Stimulated activated effector memory CD8-positive, alpha-beta T cell treated with anti-CD3 and anti-CD28 coated beads, Interleukin-12 subunit alpha, Interleukin-12 subunit beta, amount 100 ng/mL, for 72 hours (primary cell): ENCODE results near the gene MAP3K6.

Experiments
- ATAC-seq: fragments of 150-1000 bp; cut with Tn5 transposase; 2 replicates; pipeline ENCODE4 v1.10.0; 2021
- DNase-seq, 2 donors: peaks; one replicate each; pipeline ENCODE4 v3.0.0; 2021 to 2022; ENCODE audit warnings: low spot score in 2 of 2
- H3K27ac Mint-ChIP-seq: one replicate; pipeline ENCODE4 v1.8.0; 2022; ENCODE audit warnings: mild to moderate bottlenecking, mixed read lengths
- H3K36me3 Mint-ChIP-seq: one replicate; pipeline ENCODE4 v1.8.0; 2022; ENCODE audit warnings: mild to moderate bottlenecking, mixed read lengths
- H3K4me1 Mint-ChIP-seq: one replicate; pipeline ENCODE4 v1.8.0; 2022; ENCODE audit warnings: mixed read lengths
- H3K4me3 Mint-ChIP-seq: one replicate; pipeline ENCODE4 v1.8.0; 2022; ENCODE audit warnings: mild to moderate bottlenecking, mixed read lengths
- H3K9me3 Mint-ChIP-seq: one replicate; pipeline ENCODE4 v1.8.0; 2022; ENCODE audit warnings: mixed read lengths

The MAP3K6 gene

GRCh38 chr1:27356619-27357280 lies 10.0 kb downstream of the MAP3K6 start:
- Mint-ChIP-seq H3K27ac (peak overlapping the region; percentile 83), H3K9me3 (no peaks in the 10 kb centered on the region), H3K4me1 (peaks cover 43% of the 10 kb centered on the region), H3K36me3 (peaks cover 47% of the 10 kb centered on the region), H3K4me3 (peak overlapping the region; percentile 86)
- DNase-seq (peak; percentile 46 to 78), ATAC-seq (peak; percentile 86)

GRCh38 chr1:27356277-27356618 lies 10.5 kb downstream of the MAP3K6 start:
- H3K4me3 Mint-ChIP-seq: peak overlapping the region; percentile 86
- peaks cover 43% of the 10 kb centered on the region for H3K4me1 Mint-ChIP-seq
- H3K27ac Mint-ChIP-seq: peak overlapping the region; percentile 83
- H3K36me3 Mint-ChIP-seq: peaks cover 52% of the 10 kb centered on the region
- H3K9me3 Mint-ChIP-seq: no peaks in the 10 kb centered on the region
- ATAC-seq: no peak
- DNase-seq: no peak

- Mint-ChIP-seq H3K36me3 (peaks cover 55% of the 10 kb centered on the region), H3K27ac (peak overlapping the region; percentile 83), H3K9me3 (no peaks in the 10 kb centered on the region), H3K4me1 (peaks cover 43% of the 10 kb centered on the region), H3K4me3 (peak overlapping the region; percentile 86)
- no peak for DNase-seq
- no peak for ATAC-seq
These were observed 11.1 kb downstream of the MAP3K6 start for GRCh38 chr1:27355683-27356082.

GRCh38 chr1:27353629-27354028 lies 13.1 kb downstream of the MAP3K6 start:
- DNase-seq (no peak), ATAC-seq (no peak)
- Mint-ChIP-seq H3K27ac (peak overlapping the region; percentile 58), H3K36me3 (peaks cover 61% of the 10 kb centered on the region), H3K9me3 (no peaks in the 10 kb centered on the region), H3K4me1 (peaks cover 31% of the 10 kb centered on the region), H3K4me3 (no peak overlapping the region)

GRCh38 chr1:27353166-27353565 lies 13.6 kb downstream of the MAP3K6 start:
- Mint-ChIP-seq H3K4me3 (no peak overlapping the region), H3K4me1 (peaks cover 31% of the 10 kb centered on the region), H3K9me3 (no peaks in the 10 kb centered on the region), H3K27ac (peak overlapping the region; percentile 58), H3K36me3 (peaks cover 61% of the 10 kb centered on the region)
- DNase-seq (no peak), ATAC-seq (no peak)

- peak overlapping the region; percentile 72 for H3K27ac Mint-ChIP-seq
- no peaks in the 10 kb centered on the region for H3K9me3 Mint-ChIP-seq
- H3K4me3 Mint-ChIP-seq: no peak overlapping the region
- peaks cover 28% of the 10 kb centered on the region for H3K4me1 Mint-ChIP-seq
- no peak for DNase-seq
- H3K36me3 Mint-ChIP-seq: peaks cover 59% of the 10 kb centered on the region
- ATAC-seq: no peak
These were observed 15.1 kb downstream of the MAP3K6 start for GRCh38 chr1:27351541-27352107.

GRCh38 chr1:27350663-27351540 lies 15.9 kb downstream of the MAP3K6 start:
- Mint-ChIP-seq H3K36me3 (peaks cover 59% of the 10 kb centered on the region), H3K4me3 (no peak overlapping the region)
- no peak for ATAC-seq

GRCh38 chr1:27349784-27350662 lies 16.7 kb downstream of the MAP3K6 start:
- peaks cover 54% of the 10 kb centered on the region for H3K36me3 Mint-ChIP-seq
- H3K4me3 Mint-ChIP-seq: no peak overlapping the region
- ATAC-seq (peak; percentile 50), DNase-seq (no peak)
- peaks cover 31% of the 10 kb centered on the region for H3K4me1 Mint-ChIP-seq
- H3K27ac Mint-ChIP-seq: no peak overlapping the region
- H3K9me3 Mint-ChIP-seq: no peaks in the 10 kb centered on the region

More at GRCh38 chr1:27350663-27351540, 15.9 kb downstream of the MAP3K6 start:
- Mint-ChIP-seq H3K4me1 (peaks cover 33% of the 10 kb centered on the region), H3K27ac (peak overlapping the region; percentile 72), H3K9me3 (no peaks in the 10 kb centered on the region)
- no peak for DNase-seq

- H3K9me3 Mint-ChIP-seq: no peaks in the 10 kb centered on the region
- peak overlapping the region; percentile 84 for H3K27ac Mint-ChIP-seq
- H3K4me1 Mint-ChIP-seq: peaks cover 35% of the 10 kb centered on the region
- ATAC-seq (peak; percentile 70), DNase-seq (no peak)
- H3K36me3 Mint-ChIP-seq: peaks cover 49% of the 10 kb centered on the region
- H3K4me3 Mint-ChIP-seq: peak overlapping the region; percentile 50
These were observed 17.6 kb downstream of the MAP3K6 start for GRCh38 chr1:27348861-27349783.

GRCh38 chr1:27346991-27347624 lies 19.7 kb downstream of the MAP3K6 start:
- H3K4me1 Mint-ChIP-seq: peaks cover 52% of the 10 kb centered on the region
- H3K36me3 Mint-ChIP-seq: peaks cover 60% of the 10 kb centered on the region
- no peaks in the 10 kb centered on the region for H3K9me3 Mint-ChIP-seq
- DNase-seq: no peak
- H3K4me3 Mint-ChIP-seq: no peak overlapping the region
- ATAC-seq: no peak
- H3K27ac Mint-ChIP-seq: peak overlapping the region; percentile 68

- DNase-seq: no peak
- Mint-ChIP-seq H3K27ac (peak overlapping the region; percentile 86), H3K4me1 (peaks cover 60% of the 10 kb centered on the region), H3K36me3 (peaks cover 53% of the 10 kb centered on the region), H3K9me3 (no peaks in the 10 kb centered on the region), H3K4me3 (peak overlapping the region; percentile 7)
- no peak for ATAC-seq
These were observed 20.4 kb downstream of the MAP3K6 start for GRCh38 chr1:27346357-27346756.

- Mint-ChIP-seq H3K27ac (peak overlapping the region; percentile 26), H3K4me3 (peak overlapping the region; percentile 15), H3K4me1 (peaks cover 71% of the 10 kb centered on the region), H3K9me3 (no peaks in the 10 kb centered on the region), H3K36me3 (peaks cover 45% of the 10 kb centered on the region)
- no peak for ATAC-seq
- DNase-seq: no peak
These were observed 21.5 kb downstream of the MAP3K6 start for GRCh38 chr1:27345272-27345671.

GRCh38 chr1:27343639-27344025 lies 23.1 kb downstream of the MAP3K6 start:
- Mint-ChIP-seq H3K4me3 (peak overlapping the region; percentile 92), H3K27ac (peak overlapping the region; percentile 95)
- ATAC-seq: no peak

More at GRCh38 chr1:27343639-27344025, 23.1 kb downstream of the MAP3K6 start:
- no peak for DNase-seq
- peaks cover 81% of the 10 kb centered on the region for H3K4me1 Mint-ChIP-seq
- peaks cover 42% of the 10 kb centered on the region for H3K36me3 Mint-ChIP-seq
- no peaks in the 10 kb centered on the region for H3K9me3 Mint-ChIP-seq
